ENCODE data around the gene LNPK. TPM values are rescaled to one million over a fixed set of nuclear protein-coding genes. Genes with fewer than 3 reads are reported as not detected.
A peak's percentile ranks its signal among the peaks of the same experiment; 100 is the strongest.

Gene LNPK
- total RNA-seq, 1 donor from 2014 or later = 12.5 TPM

DNA sequence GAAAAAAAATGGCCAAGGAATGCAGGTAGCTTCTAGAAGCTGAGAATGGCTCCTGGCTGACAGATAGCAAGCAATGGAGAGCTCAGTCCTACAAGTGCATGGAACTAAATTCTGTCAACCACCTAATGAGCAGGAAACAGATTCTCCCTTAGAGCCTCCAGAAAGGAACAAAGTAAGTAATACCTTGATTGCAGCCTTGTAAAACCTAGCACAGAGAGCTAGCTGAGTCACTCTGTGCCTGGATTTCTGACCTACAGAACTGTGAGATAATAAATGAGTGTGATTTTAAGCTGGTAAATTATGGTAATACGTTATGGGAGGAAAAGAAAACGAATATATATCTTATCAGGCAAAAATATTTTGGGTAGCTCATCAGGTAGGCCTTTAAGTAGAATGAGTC is 7.4 kb upstream of the LNPK start:
- Mint-ChIP-seq H3K27ac (ENCODE audit: unreplicated experiment) (no peak overlapping the region), H3K9me3 (ENCODE audit: unreplicated experiment) (no peaks in the 10 kb centered on the region), H3K4me1 (ENCODE audit: unreplicated experiment) (no peaks in the 10 kb centered on the region), H3K4me3 (ENCODE audit: unreplicated experiment) (no peak overlapping the region), H3K36me3 (ENCODE audit: low read depth, unreplicated experiment) (no peaks in the 10 kb centered on the region), H3K27me3 (ENCODE audit: unreplicated experiment) (no peaks in the 10 kb centered on the region)
- no peak for DNase-seq (ENCODE audit: low spot score)
- TF ChIP-seq, protein P1, sequence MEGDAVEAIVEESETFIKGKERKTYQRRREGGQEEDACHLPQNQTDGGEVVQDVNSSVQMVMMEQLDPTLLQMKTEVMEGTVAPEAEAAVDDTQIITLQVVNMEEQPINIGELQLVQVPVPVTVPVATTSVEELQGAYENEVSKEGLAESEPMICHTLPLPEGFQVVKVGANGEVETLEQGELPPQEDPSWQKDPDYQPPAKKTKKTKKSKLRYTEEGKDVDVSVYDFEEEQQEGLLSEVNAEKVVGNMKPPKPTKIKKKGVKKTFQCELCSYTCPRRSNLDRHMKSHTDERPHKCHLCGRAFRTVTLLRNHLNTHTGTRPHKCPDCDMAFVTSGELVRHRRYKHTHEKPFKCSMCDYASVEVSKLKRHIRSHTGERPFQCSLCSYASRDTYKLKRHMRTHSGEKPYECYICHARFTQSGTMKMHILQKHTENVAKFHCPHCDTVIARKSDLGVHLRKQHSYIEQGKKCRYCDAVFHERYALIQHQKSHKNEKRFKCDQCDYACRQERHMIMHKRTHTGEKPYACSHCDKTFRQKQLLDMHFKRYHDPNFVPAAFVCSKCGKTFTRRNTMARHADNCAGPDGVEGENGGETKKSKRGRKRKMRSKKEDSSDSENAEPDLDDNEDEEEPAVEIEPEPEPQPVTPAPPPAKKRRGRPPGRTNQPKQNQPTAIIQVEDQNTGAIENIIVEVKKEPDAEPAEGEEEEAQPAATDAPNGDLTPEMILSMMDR (IDR thresholded peaks at IDR 0.05; ENCODE audit: unreplicated experiment) = no peak

DNA sequence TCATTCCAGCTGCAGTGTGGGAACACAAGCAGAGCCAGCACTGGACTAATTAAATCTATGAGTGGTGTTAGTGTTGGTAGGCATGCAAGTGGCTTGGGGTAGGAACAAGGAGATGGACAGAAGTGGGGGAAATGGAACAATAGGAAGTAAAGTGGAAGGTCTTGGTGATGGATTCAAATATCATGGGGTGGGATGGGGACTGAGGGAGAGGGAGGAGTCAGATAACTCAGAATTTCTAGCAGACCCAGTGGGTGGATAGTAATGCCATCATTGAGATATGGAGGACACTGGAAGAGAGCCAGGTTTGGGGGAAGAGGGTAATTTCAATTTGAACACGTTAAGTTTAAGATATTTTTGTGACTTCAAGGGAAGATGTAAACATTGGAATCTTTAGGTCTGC is 2.9 kb upstream of the LNPK start:
- Mint-ChIP-seq H3K36me3 (ENCODE audit: low read depth, unreplicated experiment) (no peaks in the 10 kb centered on the region), H3K27ac (ENCODE audit: unreplicated experiment) (no peak overlapping the region), H3K4me3 (ENCODE audit: unreplicated experiment) (no peak overlapping the region), H3K27me3 (ENCODE audit: unreplicated experiment) (no peaks in the 10 kb centered on the region), H3K4me1 (ENCODE audit: unreplicated experiment) (peaks cover 11% of the 10 kb centered on the region), H3K9me3 (ENCODE audit: unreplicated experiment) (no peaks in the 10 kb centered on the region)
- TF ChIP-seq, protein P1 (IDR thresholded peaks at IDR 0.05; ENCODE audit: unreplicated experiment) = no peak
- no peak for DNase-seq (ENCODE audit: low spot score)

DNA sequence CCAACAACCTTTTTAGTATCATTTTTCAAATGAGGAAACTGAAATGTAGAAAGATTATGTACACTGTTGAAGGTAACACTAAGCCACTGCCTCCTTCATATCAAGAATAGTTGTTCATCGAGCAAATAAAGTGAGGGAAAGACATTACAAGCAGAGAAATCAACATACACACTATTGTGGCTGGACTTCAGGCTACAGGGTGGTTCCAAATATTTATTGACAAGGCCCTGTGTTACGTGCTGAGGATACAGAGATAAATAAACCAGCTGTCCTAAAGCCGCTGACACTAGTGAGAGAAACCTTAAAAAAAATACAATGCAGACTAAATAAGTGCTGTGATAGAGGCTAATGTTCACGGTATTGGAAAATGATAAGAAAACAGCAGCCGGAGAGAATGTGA is 1.9 kb upstream of the LNPK start:
- Mint-ChIP-seq H3K4me3 (ENCODE audit: unreplicated experiment) (no peak overlapping the region), H3K36me3 (ENCODE audit: low read depth, unreplicated experiment) (no peaks in the 10 kb centered on the region), H3K4me1 (ENCODE audit: unreplicated experiment) (peaks cover 11% of the 10 kb centered on the region), H3K9me3 (ENCODE audit: unreplicated experiment) (no peaks in the 10 kb centered on the region), H3K27ac (ENCODE audit: unreplicated experiment) (no peak overlapping the region), H3K27me3 (ENCODE audit: unreplicated experiment) (no peaks in the 10 kb centered on the region)
- DNase-seq (ENCODE audit: low spot score) = no peak
- TF ChIP-seq, protein P1 (IDR thresholded peaks at IDR 0.05; ENCODE audit: unreplicated experiment) = no peak

DNA sequence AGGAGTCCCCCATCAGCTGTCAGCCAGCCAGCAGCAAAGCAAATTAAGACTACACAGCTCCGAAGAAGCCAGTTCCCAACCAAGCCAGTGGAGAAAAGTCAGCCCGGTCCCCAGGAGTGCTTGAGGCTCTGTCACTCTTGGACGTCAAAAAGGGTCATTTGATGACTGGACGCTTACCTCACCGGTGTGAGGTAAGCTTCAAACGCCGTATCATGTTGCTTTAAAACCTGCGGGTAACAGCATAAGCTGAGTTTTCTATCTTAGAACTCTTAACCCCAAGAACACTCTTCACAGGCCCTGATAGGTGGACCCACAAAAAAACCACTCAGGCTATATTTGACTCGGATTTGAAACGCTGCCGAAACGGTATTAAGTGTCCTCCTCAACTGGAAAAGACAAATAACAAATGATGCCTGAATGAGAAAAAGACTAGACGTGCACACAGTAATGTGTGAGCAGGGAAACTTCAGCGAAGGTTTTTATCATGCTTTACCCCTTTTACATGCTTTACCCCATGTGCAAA is 682 bp upstream of the LNPK start:
- TF ChIP-seq, protein P1 (IDR thresholded peaks at IDR 0.05; ENCODE audit: unreplicated experiment) = no peak
- peak; percentile 18 for DNase-seq (ENCODE audit: low spot score)
- no peaks in the 10 kb centered on the region for H3K27me3 Mint-ChIP-seq (ENCODE audit: unreplicated experiment)

DNA sequence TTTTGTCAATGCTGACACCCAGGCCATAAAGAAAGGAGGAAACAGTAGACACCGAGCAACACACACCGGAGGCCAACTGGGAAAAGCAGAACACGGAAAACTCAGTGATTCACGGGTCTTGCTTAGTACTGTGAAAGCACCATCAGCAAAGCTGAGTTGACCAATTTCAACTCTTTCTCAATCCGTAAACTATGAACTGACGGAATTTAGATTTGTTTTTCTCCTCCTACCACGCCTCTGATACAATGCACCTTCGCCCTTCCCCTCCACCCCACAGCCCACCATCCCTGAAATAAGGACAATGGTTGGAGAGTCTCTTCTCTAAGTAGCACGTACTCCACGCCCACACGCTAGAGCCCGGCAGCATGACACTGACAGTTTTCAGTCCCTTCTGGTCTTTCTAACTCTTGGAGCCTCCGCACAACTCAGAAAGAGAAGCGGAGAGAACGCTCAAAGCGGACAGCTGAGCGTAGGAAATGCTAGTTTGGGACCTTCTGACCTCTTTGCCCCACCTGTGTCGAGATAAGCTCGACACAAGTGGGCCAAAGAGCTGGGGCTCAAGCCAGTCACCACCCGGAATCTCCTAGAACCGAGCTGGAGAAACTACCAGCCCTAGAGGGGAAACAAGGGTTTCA is 669 bp downstream of the LNPK start:
- H3K36me3 Mint-ChIP-seq (ENCODE audit: low read depth, unreplicated experiment) = no peaks in the 10 kb centered on the region
- H3K27me3 Mint-ChIP-seq (ENCODE audit: unreplicated experiment) = no peaks in the 10 kb centered on the region
- TF ChIP-seq, protein P1 (IDR thresholded peaks at IDR 0.05; ENCODE audit: unreplicated experiment) = no peak
- H3K4me3 Mint-ChIP-seq (ENCODE audit: unreplicated experiment) = peak overlapping the region; percentile 98
- peaks cover 11% of the 10 kb centered on the region for H3K4me1 Mint-ChIP-seq (ENCODE audit: unreplicated experiment)
- peak overlapping the region; percentile 65 for H3K27ac Mint-ChIP-seq (ENCODE audit: unreplicated experiment)
- DNase-seq (ENCODE audit: low spot score) = peak; percentile 15
- no peaks in the 10 kb centered on the region for H3K9me3 Mint-ChIP-seq (ENCODE audit: unreplicated experiment)

More for the DNA sequence above, 682 bp upstream of the LNPK start:
- Mint-ChIP-seq H3K4me1 (ENCODE audit: unreplicated experiment) (peaks cover 11% of the 10 kb centered on the region), H3K27ac (ENCODE audit: unreplicated experiment) (no peak overlapping the region), H3K36me3 (ENCODE audit: low read depth, unreplicated experiment) (no peaks in the 10 kb centered on the region), H3K9me3 (ENCODE audit: unreplicated experiment) (no peaks in the 10 kb centered on the region), H3K4me3 (ENCODE audit: unreplicated experiment) (peak overlapping the region; percentile 98)

Measured in endothelial cell (in vitro differentiated cells).